Measurements from ENCODE around the gene ZNF101. TPM values are rescaled to one million over a fixed set of nuclear protein-coding genes. Genes with fewer than 3 reads are reported as not detected.
A peak's percentile ranks its signal among the peaks of the same experiment; 100 is the strongest.

Gene ZNF101
- total RNA-seq, 1 experiment from 2014 or later: 15.6 TPM

DNA sequence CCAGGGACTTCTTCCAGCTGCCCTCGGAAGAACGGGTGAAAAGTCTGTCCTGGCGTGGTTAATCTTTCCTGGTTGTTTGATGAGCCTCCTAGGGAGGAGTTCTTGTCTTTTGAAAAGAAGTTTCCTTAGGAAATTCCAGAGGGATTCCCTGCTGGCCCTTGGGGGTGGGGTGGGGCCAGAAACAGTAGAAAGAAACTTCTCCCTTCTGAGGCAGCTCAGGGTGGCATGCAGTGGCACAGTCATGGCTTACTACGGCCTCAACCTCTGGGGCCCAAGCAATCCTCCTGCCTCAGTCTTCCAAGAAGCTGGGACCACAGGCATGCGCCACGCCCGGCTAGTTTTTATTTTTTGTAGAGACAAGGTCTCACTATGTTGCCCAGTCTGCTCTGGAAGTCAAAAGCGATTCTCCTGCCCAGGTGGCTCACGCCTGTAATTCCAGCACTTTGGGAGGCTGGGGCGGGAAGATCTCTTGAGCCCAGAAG is 1.5 kb downstream of the ZNF101 start:
- DNase-seq (ENCODE audit: low read depth, low spot score): no peak
- no peak for TF ChIP-seq CTCF (IDR thresholded peaks at IDR 0.05)
- TF ChIP-seq POLR2AphosphoS5 (IDR thresholded peaks at IDR 0.05; ENCODE audit: low read depth, low read length): no peak
- no peak for TF ChIP-seq TCF7L2 (IDR thresholded peaks at IDR 0.05; ENCODE audit: low read depth, low read length)
- no peak for TF ChIP-seq SIN3A (IDR thresholded peaks at IDR 0.05; ENCODE audit: borderline replicate concordance, insufficient read depth, low read depth, low read length)
- in situ Hi-C loops (cut with HindIII; ENCODE audit: low pct_unique_long_range_greater_than_20kb, low sequenced_read_pairs) (no loop called here), intact Hi-C loops (cut with micrococcal nuclease; ENCODE audit: unreplicated experiment) (no loop called here)
- peaks cover 4% of the 10 kb centered on the region; the same call in 1 of the 2 replicates for H3K9me3 ChIP-seq (ENCODE audit: control insufficient read depth, insufficient read depth, low read depth, low read length)
- CTCF ChIA-PET: no interaction called here
- H3K4me3 ChIP-seq (ENCODE audit: low read depth in 2 of 2, low read length in 2 of 2): peak overlapping the region; percentile 82 to 86
- H3K4me1 ChIP-seq (ENCODE audit: control insufficient read depth, insufficient read depth, low read length): no peaks in the 10 kb centered on the region
- no peaks in the 10 kb centered on the region for H3K27me3 ChIP-seq (ENCODE audit: control insufficient read depth, insufficient read depth, low read length)
- no peaks in the 10 kb centered on the region; the same call in 1 of the 2 replicates for H3K36me3 ChIP-seq (ENCODE audit: control insufficient read depth, insufficient read depth, low read length)
- POLR2A ChIA-PET: interaction anchor here (0.8 kb wide), 1 partner anchor 360 kb away, joined by 11 read pairs; no protein-coding TSS in a partner anchor
- no peak for ATAC-seq
- peak overlapping the region; percentile 84 for H3K27ac ChIP-seq (ENCODE audit: low read length)
- no TSS peak for BruUV-seq (replicated peaks)

DNA sequence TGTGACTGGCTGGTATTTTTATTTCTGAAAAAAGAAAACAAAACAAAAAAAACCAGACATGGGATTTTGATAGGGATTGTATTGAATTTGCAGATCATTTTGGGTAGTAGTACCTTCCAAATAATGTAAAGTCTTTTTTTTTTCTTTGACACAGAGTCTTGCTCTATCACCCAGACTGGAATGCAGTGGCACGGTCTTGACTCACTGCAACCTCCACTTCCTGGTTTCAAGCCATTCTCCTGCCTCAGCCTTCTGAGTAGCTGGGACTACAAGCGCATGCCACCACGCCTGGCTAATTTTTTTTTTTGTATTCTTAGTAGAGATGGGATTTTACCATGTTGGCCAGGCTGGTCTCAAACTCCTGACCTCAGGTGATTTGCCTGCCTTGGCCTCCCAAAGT is 4.2 kb downstream of the ZNF101 start:
- intact Hi-C loops (cut with micrococcal nuclease; ENCODE audit: unreplicated experiment) (no loop called here), in situ Hi-C loops (cut with HindIII; ENCODE audit: low pct_unique_long_range_greater_than_20kb, low sequenced_read_pairs) (no loop called here)
- Histone ChIP-seq H3K36me3 (ENCODE audit: control insufficient read depth, insufficient read depth, low read length) (no peaks in the 10 kb centered on the region; the same call in 1 of the 2 replicates), H3K4me3 (ENCODE audit: low read depth in 2 of 2, low read length in 2 of 2) (no peak overlapping the region), H3K27ac (ENCODE audit: low read length) (no peak overlapping the region), H3K9me3 (ENCODE audit: control insufficient read depth, insufficient read depth, low read depth, low read length) (peaks cover 17% of the 10 kb centered on the region; the same call in 1 of the 2 replicates), H3K4me1 (ENCODE audit: control insufficient read depth, insufficient read depth, low read length) (no peaks in the 10 kb centered on the region), H3K27me3 (ENCODE audit: control insufficient read depth, insufficient read depth, low read length) (no peaks in the 10 kb centered on the region)
- POLR2A ChIA-PET: no interaction called here
- ATAC-seq (no peak), DNase-seq (ENCODE audit: low read depth, low spot score) (no peak)
- CTCF ChIA-PET: no interaction called here
- TF ChIP-seq REST (IDR thresholded peaks at IDR 0.05; ENCODE audit: insufficient read depth in 1 of 2, low read depth in 2 of 2, low read length in 1 of 2): no peak
- BruUV-seq (replicated peaks): no TSS peak

DNA sequence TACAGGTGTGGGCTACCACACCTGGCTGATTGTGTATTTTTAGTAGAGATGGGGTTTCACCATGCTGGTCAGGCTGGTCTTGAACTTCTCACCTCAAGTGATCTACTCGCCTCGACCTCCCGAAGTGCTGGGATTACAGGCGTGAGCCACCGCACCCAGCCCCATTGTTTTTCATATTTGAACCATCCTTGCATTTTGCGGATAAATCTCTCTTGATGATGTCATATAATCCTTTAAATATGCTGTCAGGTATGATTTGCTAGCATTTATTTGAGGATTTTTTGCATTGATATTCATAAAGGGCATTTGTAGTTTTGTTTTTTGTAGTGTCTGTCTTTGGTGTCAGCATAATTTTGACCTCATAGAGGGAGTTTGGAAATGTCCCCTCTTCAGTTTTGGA is 5.7 kb downstream of the ZNF101 start:
- CTCF ChIA-PET: no interaction called here
- in situ Hi-C loops (cut with HindIII; ENCODE audit: low pct_unique_long_range_greater_than_20kb, low sequenced_read_pairs): no loop called here
- intact Hi-C loops (cut with micrococcal nuclease; ENCODE audit: unreplicated experiment): no loop called here

More for the DNA sequence above, 5.7 kb downstream of the ZNF101 start:
- no TSS peak for BruUV-seq (replicated peaks)
- H3K36me3 ChIP-seq (ENCODE audit: control insufficient read depth, insufficient read depth, low read length): no peaks in the 10 kb centered on the region; the same call in none of the 2 replicates
- H3K4me3 ChIP-seq (ENCODE audit: low read depth in 2 of 2, low read length in 2 of 2): no peak overlapping the region
- H3K9me3 ChIP-seq (ENCODE audit: control insufficient read depth, insufficient read depth, low read depth, low read length): peaks cover 24% of the 10 kb centered on the region; the same call in 1 of the 2 replicates
- DNase-seq (ENCODE audit: low read depth, low spot score) (no peak), ATAC-seq (no peak)
- POLR2A ChIA-PET: no interaction called here
- H3K27ac ChIP-seq (ENCODE audit: low read length): no peak overlapping the region
- no peaks in the 10 kb centered on the region for H3K4me1 ChIP-seq (ENCODE audit: control insufficient read depth, insufficient read depth, low read length)
- no peaks in the 10 kb centered on the region for H3K27me3 ChIP-seq (ENCODE audit: control insufficient read depth, insufficient read depth, low read length)
- no peak for TF ChIP-seq SIN3A (IDR thresholded peaks at IDR 0.05; ENCODE audit: borderline replicate concordance, insufficient read depth, low read depth, low read length)
- no peak for TF ChIP-seq POLR2AphosphoS5 (IDR thresholded peaks at IDR 0.05; ENCODE audit: low read depth, low read length)
- no peak for TF ChIP-seq REST (IDR thresholded peaks at IDR 0.05; ENCODE audit: insufficient read depth in 1 of 2, low read depth in 2 of 2, low read length in 1 of 2)
- TF ChIP-seq TCF7L2 (IDR thresholded peaks at IDR 0.05; ENCODE audit: low read depth, low read length): no peak
- TF ChIP-seq CTCF (IDR thresholded peaks at IDR 0.05): no peak
